ENCODE results near the gene PGLYRP2. TPM values are rescaled to one million over a fixed set of nuclear protein-coding genes. Genes with fewer than 3 reads are reported as not detected.

The PGLYRP2 gene
- total and polyA plus RNA-seq, 2 of the 13 experiments (the other 11 are each of a cell fraction or from before 2014, with no cell fraction given), result 0.04 to 1.0 TPM

DNA sequence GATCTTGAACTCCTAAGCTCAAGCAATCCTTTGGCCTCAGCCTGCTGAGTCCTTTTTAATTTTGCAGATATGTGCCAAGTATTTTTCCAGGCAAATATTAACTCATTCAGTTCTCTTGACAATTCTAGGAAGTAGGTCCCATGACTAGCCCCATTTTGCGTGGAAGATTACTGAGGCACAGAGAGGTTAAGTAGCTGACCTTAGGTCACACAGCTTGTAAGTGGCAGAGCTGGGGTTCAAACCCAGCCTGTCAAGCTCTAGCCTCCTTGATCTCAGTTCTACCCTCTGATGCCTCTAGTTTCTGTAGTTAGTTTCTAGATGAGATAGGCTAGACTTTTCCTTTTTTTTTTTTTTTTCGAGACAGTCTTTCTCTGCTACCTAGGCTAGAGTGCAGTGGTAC, 47.1 kb upstream of the PGLYRP2 start:
- no peaks in the 10 kb centered on the region for H3K79me2 ChIP-seq (ENCODE audit: insufficient read depth, low read length)
- intact Hi-C loops (cut with micrococcal nuclease; ENCODE audit: unreplicated experiment) (no loop called here), in situ Hi-C loops (cut with HindIII; ENCODE audit: extremely low pct_ligation_motif_present, low pct_unique_long_range_greater_than_20kb) (no loop called here)
- no peaks in the 10 kb centered on the region for H3K4me1 ChIP-seq (ENCODE audit: insufficient read depth, low read length)
- peaks cover 0 to 2% of the 10 kb centered on the region in 2 experiments; a peak in 2 of 5 replicates for H3K27me3 ChIP-seq (ENCODE audit: control insufficient read depth in 1 of 2, insufficient read depth in 2 of 2, low read length in 2 of 2)
- 0% methylated on average over 2 of the region's 2 CpGs for WGBS (ENCODE audit: low lambda C conversion rate)
- ChIA-PET POLR2A (no interaction called here), CTCF (ENCODE audit: low intra/inter-chr PET ratio, low total read pairs) (no interaction called here)
- no TSS peak for BruUV-seq (replicated peaks)
- FAIRE-seq (no peak), ATAC-seq (no peak), DNase-seq (ENCODE audit: low spot score) (no peak)
- H3K27ac ChIP-seq (ENCODE audit: extremely low read length, insufficient read depth, low read length), result no peak overlapping the region
- no peak overlapping the region for H3K4me2 ChIP-seq (ENCODE audit: low read depth, low read length)
- no peak overlapping the region for H2AFZ ChIP-seq (ENCODE audit: low read length)
- no peaks in the 10 kb centered on the region; the same call in 1 of the 2 replicates for H3K9me3 ChIP-seq (ENCODE audit: low read length)
- TF ChIP-seq FOXO1 (CRISPR knock-in tag; IDR thresholded peaks at IDR 0.05) (no peak), ZNF768 (CRISPR knock-in tag; IDR thresholded peaks at IDR 0.05) (peak; percentile 52; the same call in 1 of the 2 replicates), REL (CRISPR knock-in tag; conservative IDR thresholded peaks at IDR 0.05) (no peak)
- H4K20me1 ChIP-seq (ENCODE audit: insufficient read depth, low read length), result no peaks in the 10 kb centered on the region
- H3K36me3 ChIP-seq (replicated peaks in 1 of 2; ENCODE audit: control insufficient read depth in 1 of 2, insufficient read depth in 2 of 2, low read length in 2 of 2), result no peaks in the 10 kb centered on the region
- no peak overlapping the region for H3K9ac ChIP-seq (ENCODE audit: insufficient read depth, low read depth, low read length)
- no peak overlapping the region for H3K4me3 ChIP-seq (replicated peaks in 1 of 3; ENCODE audit: insufficient read depth in 1 of 3, low read depth in 2 of 3, low read length in 3 of 3)

DNA sequence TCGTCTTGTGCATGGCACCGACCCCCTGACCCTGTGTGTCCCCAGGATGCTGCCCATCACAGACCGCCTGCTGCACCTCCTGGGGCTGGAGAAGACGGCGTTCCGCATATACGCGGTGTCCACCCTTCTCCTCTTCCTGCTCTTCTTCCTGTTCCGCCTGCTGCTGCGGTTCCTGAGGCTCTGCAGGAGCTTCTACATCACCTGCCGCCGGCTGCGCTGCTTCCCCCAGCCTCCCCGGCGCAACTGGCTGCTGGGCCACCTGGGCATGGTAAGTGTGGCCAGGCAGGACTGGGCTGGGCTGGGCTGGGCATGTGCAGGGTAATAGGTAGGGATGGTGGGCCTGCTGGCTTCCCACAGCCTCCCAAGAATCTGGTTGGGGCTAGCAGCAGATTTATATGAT, 46.0 kb upstream of the PGLYRP2 start:
- in situ Hi-C loops (cut with HindIII; ENCODE audit: extremely low pct_ligation_motif_present, low pct_unique_long_range_greater_than_20kb) (no loop called here), intact Hi-C loops (cut with micrococcal nuclease; ENCODE audit: unreplicated experiment) (no loop called here)
- Histone ChIP-seq H3K27me3 (ENCODE audit: control insufficient read depth in 1 of 2, insufficient read depth in 2 of 2, low read length in 2 of 2) (peaks cover 0 to 2% of the 10 kb centered on the region in 2 experiments; a peak in 2 of 5 replicates), H3K36me3 (replicated peaks in 1 of 2; ENCODE audit: control insufficient read depth in 1 of 2, insufficient read depth in 2 of 2, low read length in 2 of 2) (no peaks in the 10 kb centered on the region), H3K9me3 (ENCODE audit: low read length) (no peaks in the 10 kb centered on the region; the same call in 1 of the 2 replicates), H3K4me1 (ENCODE audit: insufficient read depth, low read length) (no peaks in the 10 kb centered on the region), H3K79me2 (ENCODE audit: insufficient read depth, low read length) (no peaks in the 10 kb centered on the region), H4K20me1 (ENCODE audit: insufficient read depth, low read length) (no peaks in the 10 kb centered on the region), H3K27ac (ENCODE audit: extremely low read length, insufficient read depth, low read length) (no peak overlapping the region), H2AFZ (ENCODE audit: low read length) (no peak overlapping the region), H3K4me3 (replicated peaks in 1 of 3; ENCODE audit: insufficient read depth in 1 of 3, low read depth in 2 of 3, low read length in 3 of 3) (no peak overlapping the region), H3K9ac (ENCODE audit: insufficient read depth, low read depth, low read length) (no peak overlapping the region), H3K4me2 (ENCODE audit: low read depth, low read length) (no peak overlapping the region)
- DNase-seq (ENCODE audit: low spot score) (no peak), FAIRE-seq (no peak), ATAC-seq (no peak)
- 61% methylated on average over 14 of the region's 15 CpGs for WGBS (ENCODE audit: low lambda C conversion rate)
- no TSS peak for BruUV-seq (replicated peaks)
- CTCF ChIA-PET (ENCODE audit: low intra/inter-chr PET ratio, low total read pairs), result no interaction called here
- POLR2A ChIA-PET, result no interaction called here
- TF ChIP-seq CBFB (CRISPR knock-in tag; IDR thresholded peaks at IDR 0.05) (no peak), ZNF768 (CRISPR knock-in tag; IDR thresholded peaks at IDR 0.05) (peak; percentile 79; the same call in 1 of the 2 replicates)
